ENCODE measurements around the gene AGBL1.

Gene AGBL1

DNA sequence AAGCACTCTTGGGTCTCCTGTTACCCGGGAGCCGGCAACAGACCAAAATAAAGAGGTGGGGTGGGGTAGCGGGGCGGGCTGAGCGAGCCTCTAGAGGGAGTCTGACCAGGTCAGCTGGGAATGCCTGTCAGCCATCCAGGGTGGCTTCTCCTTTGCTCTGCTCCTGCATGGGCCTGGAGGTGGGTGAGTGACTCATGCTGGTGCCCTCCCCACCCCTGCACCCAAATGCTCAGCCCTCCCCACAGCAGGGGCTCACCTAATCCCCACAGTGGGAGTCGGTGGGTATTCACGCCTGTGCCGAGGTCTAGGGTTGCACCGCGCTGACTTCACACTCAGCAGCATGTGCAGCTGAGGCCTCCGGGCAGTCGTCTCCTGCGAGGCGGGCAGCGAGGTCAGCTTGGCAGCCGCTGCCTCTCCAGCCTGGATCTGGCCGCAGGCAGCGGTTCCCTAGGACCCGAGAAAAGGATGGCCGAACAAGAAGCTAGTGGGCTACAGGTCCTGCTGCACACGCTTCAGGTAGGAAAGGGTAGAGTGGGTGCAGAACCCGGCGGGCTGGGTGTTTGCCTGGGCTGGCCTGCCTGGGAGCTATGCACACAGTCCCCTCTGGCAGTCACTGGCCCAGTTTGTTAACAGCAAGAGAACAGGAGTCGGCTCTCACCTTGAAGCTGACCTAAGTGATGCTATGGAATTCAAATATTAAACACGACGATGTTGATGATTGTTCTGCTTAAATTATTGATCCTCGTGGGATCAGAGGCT, at the start of gene AGBL1:
Gene AGBL1, plus strand, starts transcription at position 364 of the 759 bp plus-strand sequence.
- no peak for DNase-seq

- DNase-seq, result no peak
Measured at GRCh38 chr15:86034904-86035303, 44.8 kb upstream of the AGBL1 start.

GRCh38 chr15:86036243-86036642, 43.4 kb upstream of the AGBL1 start:
- no peak for DNase-seq

DNA sequence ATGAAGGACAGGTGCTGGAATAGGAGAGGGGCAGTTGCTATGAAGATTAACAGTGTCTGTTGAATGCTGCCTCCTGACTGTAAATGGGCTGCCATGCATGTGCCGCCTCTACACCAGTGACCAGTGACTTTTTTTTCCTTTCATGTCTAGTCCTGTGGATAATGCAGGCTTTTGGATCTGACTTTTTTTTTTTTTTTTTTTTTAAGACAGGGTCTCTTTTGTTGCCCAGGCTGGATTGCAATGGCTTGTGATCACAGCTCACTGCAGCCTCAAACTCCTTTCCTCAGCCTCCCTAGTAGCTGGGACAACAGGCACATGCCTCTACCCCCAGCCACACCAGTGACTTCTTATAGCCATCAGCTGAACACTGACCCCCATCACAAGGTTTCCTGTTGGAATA, 41.2 kb upstream of the AGBL1 start:
- no peak for DNase-seq

DNA sequence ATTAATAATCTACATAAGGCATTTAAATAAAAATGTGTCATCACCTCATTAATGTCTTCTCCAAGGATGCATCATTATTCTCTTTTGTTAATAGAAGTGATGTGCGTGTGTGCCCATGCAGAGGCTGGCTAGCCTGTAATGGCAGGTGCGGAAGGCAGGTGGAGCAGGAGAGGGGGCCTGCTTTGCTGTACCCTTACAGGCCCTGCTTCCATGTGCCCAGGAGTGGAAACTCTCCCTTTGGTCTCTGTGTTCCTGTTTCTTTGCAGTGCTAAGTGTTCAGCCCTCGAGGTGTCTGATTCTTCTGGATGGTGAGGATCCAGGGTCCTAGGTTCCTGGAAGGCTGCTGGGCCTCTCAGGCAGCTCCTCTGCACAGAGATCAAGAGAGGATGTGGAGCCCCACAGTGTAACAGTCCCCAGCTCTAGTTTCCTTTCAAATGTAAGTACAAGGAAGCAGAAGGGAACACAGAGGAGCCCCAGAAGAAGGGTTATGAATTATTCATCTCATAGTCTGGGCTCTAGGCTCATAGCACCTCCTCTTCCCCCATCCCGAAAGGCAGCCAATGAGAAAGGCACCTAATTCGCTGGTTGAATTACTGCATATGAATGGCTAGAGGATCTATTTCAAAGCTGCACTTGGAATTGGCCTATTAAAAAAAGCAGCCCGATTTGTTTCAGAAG, 39.2 kb upstream of the AGBL1 start:
- no peak for DNase-seq

DNA sequence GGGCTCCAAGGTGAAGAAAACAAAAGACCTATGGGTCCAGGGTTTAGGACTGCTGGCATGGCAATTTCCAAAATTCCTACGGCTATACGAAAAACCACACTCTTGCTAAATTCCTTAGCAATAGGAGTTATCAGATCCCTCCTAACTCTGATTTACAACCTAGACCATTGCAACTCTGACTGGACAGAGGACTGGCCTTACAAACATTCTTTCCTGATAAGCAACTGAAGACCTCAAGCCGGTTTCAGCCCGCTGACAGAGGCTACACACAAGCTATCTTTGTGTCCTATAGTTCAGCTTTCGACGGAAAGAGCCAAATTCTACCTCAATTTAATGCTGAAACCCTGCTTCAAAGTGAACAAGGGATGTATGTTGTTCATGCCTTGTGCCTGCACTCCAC, 38.3 kb upstream of the AGBL1 start:
- no peak for DNase-seq

GRCh38 chr15:86042226-86042625, 37.4 kb upstream of the AGBL1 start:
- DNase-seq, result no peak

DNA sequence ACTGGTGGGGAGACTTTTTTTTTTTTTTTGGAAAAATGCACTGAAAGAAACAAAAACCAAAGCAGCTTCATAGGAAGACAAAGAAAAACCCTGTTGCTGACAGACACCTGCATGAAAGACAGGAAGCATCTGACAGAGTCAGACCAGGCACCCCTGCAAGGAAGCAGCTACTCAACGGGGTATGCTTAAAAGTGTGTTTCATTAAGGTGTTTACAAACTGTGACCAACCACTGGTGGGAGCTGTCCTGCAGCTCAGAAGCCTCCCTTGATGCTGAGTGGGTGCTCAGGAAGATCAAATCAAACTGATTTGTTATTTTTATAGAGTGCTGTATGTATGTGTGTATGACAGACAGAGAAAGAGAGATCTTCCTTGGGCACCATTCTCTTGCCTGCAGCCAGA, 34.7 kb upstream of the AGBL1 start:
- DNase-seq, result no peak

DNA sequence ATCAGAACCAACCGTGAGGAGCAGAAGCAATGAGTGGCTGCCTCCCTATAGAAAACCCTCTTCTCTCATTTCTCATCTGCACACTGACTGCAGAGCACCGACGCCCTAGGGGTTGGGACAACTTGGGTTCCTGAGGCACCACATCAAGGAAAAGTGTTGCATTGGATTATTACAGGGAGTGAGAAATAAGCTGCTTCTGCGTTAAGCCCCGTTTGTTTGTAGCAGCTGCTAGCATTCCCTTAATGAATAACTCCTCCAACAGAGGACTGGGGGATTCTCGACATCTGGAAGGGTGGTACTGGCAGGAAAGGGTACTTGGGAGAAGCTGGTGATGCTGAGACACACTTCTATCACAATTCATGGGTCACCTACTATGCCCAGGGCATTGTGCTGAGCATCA, 25.3 kb upstream of the AGBL1 start:
- no peak for DNase-seq

GRCh38 chr15:86055688-86056087, 24.0 kb upstream of the AGBL1 start:
- no peak for DNase-seq

GRCh38 chr15:86059851-86060250, 19.8 kb upstream of the AGBL1 start:
- DNase-seq, result no peak

GRCh38 chr15:86060674-86061073, 19.0 kb upstream of the AGBL1 start:
- DNase-seq, result no peak

- no peak for DNase-seq
Measured at GRCh38 chr15:86061581-86061980, 18.1 kb upstream of the AGBL1 start.

GRCh38 chr15:86062646-86063243, 16.9 kb upstream of the AGBL1 start:
- no peak for DNase-seq

DNA sequence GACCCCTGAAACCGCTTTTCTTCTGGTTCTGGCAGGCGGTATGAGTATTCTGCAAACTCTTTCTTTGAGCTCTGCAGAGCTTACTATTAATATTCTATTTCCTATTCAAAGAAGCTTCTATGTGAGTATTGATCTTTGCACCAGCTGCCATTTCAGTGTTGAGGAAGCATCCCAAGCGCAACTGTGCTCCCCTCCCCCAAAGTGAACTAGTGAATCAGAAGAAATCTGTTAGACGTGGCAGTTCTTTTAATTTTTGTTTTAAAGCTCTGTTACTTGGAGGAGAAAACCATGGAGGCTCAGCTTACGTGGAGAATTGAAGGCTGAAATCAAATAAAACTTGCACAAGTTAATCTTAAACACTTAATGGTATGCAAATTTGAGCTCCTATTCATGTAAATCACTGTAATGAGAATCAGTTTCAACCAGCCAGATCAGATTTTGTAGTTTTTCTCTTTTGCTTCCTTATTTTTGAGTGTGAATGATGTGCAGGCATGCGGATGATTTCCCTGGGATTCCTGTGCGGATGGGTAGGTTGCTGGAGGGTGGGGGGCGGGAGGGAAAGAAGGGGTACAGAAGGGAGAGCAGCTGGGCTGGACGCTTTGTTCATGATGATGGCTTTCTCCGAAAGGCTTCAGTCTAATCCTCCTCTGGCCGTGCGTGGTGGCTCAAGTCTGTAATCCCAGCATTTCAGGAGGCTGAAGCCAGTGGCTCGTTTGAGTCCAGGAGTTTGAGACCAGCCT, 16.1 kb upstream of the AGBL1 start:
- no peak for DNase-seq

GRCh38 chr15:86064326-86064725, 15.3 kb upstream of the AGBL1 start:
- DNase-seq, result no peak

GRCh38 chr15:86066174-86066834, 13.4 kb upstream of the AGBL1 start:
- DNase-seq, result no peak

- no peak for DNase-seq
Measured at GRCh38 chr15:86073281-86073680, 6.4 kb upstream of the AGBL1 start.

DNA sequence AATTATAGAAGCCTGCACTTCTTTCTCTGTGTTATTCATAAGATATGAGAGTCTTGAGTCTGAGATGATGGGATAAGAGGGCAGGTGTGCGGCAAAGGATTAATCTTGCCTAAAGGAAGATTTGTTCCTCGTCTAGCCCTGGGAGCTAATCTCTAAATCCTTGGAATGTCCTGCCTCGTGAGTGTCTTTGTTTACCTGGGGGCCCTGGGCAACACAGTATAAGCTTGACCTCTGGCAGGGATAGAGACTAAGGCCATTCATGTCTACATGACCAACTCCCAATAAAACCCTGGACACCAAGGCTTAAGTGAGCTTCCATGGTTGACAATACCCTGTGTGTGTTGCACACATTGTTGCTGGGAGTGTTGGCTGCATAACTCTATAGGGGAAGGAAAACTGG, 3.2 kb upstream of the AGBL1 start:
- no peak for DNase-seq

DNA sequence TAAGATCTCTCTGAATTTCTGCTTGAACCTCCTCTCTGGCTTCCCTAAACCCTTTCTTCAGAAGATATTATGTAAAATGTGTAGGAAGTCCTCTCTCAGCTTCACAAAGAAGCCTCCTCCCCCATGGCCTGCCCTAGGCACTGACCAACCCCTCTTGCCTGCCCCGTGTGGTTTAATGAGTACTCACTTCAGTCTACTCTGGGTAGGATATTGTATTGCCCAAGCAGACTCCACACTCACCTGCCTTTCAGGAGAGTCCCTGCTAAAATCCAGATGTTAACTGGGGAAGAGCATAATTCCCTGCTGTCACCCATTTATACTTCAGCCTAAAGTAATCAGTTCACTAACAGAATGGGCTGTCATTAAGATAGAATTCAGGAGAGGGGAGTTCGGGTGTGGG, 2.6 kb upstream of the AGBL1 start:
- DNase-seq, result no peak

DNA sequence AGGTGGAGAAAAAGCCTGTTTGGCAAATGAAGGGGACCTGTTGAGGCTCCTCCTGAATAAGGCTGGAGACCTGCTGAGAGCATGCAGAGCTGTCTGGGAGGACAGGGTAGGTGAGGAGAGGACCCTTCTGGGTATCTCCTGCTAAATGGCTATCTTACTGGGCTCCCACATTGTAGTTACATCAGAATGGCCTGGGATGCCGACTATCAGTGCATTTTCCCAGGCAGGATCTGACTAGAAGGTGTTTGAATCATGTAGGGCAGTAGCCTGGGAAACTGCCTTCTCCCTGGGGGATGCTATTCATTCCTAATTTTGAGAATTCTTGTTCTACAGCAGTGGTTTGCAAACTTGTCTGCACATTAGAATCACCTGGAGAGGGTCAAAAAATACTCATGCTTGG, 631 bp downstream of the AGBL1 start:
- DNase-seq, result no peak

GRCh38 chr15:86082619-86083380, 3.1 kb downstream of the AGBL1 start:
- DNase-seq, result peak; percentile 32
